Left lung (tissue), 10 donors: ENCODE measurements around the gene PTOV1. TPM values are rescaled to one million over a fixed set of nuclear protein-coding genes. Genes with fewer than 3 reads are reported as not detected.
A peak's percentile ranks its signal among the peaks of the same experiment; 100 is the strongest.

Experiments used
- ATAC-seq: fragments of 200-7000 bp; cut with Tn5 transposase; one replicate; pipeline ENCODE4 v1.9.1; 2020; ENCODE audit warnings: moderate library complexity
- DNase-seq, 4 donors: peaks; one replicate each; pipeline ENCODE4 v3.0.0-alpha.2; 2013 to 2020
- H3K27ac ChIP-seq, 2 donors: fragments of 200-600 bp; sonication (generic) in 1 of 2; one replicate each; pipeline versions ENCODE4 v1.5.0 to v1.8.0; 2020 to 2021
- H3K27me3 ChIP-seq, 2 donors: fragments of 200-600 bp; sonication (generic) in 1 of 2; one replicate each; pipeline versions ENCODE4 v1.5.0 to v1.8.0; 2020 to 2021
- H3K36me3 ChIP-seq, 2 donors: fragments of 200-600 bp; sonication (generic) in 1 of 2; one replicate each; pipeline versions ENCODE4 v1.5.0 to v1.8.0; 2020 to 2021
- H3K4me1 ChIP-seq, 2 donors: fragments of 200-600 bp; one replicate each; pipeline ENCODE4 v1.8.0; 2021
- H3K4me3 ChIP-seq, 2 donors: fragments of 200-600 bp; sonication (generic) in 1 of 2; one replicate each; pipeline versions ENCODE4 v1.5.0 to v1.8.0; 2020 to 2021; ENCODE audit warnings: mild to moderate bottlenecking in 1 of 2
- H3K9me3 ChIP-seq, 2 donors: fragments of 200-600 bp; sonication (generic) in 1 of 2; one replicate each; pipeline versions ENCODE4 v1.5.0 to v1.8.0; 2020 to 2021
- CTCF ChIP-seq, 2 donors: fragments of 200-600 bp; sonication (generic) in 1 of 2; IDR thresholded peaks; one replicate each; pipeline versions ENCODE4 v1.5.0 to v1.8.0; 2021; ENCODE audit warnings: antibody characterized with exemption in 2 of 2
- intact Hi-C, 2 donors: fragments of 100-400 bp; cut with DNase I; formaldehyde crosslinking; loops; one replicate each; pipeline versions ENCODE4 v1.11.2 to v1.14.2; 2022
- polyA plus RNA-seq, 6 donors: library from polyadenylated mRNA; unstranded; fragments of 120-200 nt; gene quantifications; one replicate each; pipeline ENCODE4 v1.2.1, GENCODE V29; 2013; ENCODE audit not compliant: insufficient read length in 6 of 6
- total RNA-seq, 2 donors: library from RNA; stranded (reverse); fragmentation: NEBNext Ultra II Directional; extraction: Animal tissue kit (Norgen Biotek cat#: 25700); gene quantifications; one replicate each; pipeline ENCODE4 v1.2.1, GENCODE V29; 2021
- donor health status: DM: no; HTN: yes; CAD: no.
- donor health status: DM: no; HTN: no; CAD: no.

The PTOV1 gene
- total and polyA plus RNA-seq, 8 donors, result 96.0 to 320 (median 275) TPM

DNA sequence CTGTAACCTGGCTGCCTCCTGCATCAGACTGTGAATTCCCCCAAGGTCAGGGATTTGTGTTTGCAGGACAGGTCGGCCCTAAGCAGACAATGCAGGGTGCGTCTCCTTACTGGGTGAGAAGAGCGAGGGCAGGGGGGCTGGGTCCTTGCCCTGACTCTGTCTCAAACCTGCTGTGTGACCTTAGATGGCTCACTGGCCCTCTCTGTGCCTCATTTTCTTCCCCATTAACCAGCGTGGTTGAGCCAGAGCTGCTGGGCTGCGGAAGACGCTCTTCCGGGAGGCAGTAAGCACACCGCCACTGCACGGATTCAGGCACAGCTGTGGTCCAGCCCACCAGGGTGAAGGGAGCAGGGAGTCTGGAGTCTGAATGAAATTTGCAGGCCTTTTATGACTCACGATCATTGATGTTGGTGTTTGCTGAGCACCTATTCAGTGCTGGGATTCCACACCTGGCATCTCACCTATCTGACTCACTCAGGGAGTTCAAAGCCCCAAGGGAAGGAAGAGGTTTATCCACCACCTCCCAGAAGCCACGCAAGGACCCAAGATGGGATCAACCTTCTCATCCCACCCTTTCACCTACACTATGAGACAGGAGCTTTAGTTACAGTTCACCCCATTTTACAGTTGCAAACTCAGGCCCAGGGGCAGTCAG is 23.7 kb downstream of the PTOV1 start:
- peak overlapping the region in 1 of 2 donors; percentile 99 for H3K27ac ChIP-seq
- H3K4me3 ChIP-seq, result no peak overlapping the region
- DNase-seq (no peak), ATAC-seq (no peak)
- H3K9me3 ChIP-seq, result no peaks in the 10 kb centered on the region
- intact Hi-C loops, result no loop called here
- H3K36me3 ChIP-seq, result peaks cover 0 to 38% of the 10 kb centered on the region in 2 donors
- H3K27me3 ChIP-seq, result no peaks in the 10 kb centered on the region
- TF ChIP-seq CTCF (IDR thresholded peaks at IDR 0.05), result no peak
- peaks cover 2 to 50% of the 10 kb centered on the region in 2 donors for H3K4me1 ChIP-seq

- Histone ChIP-seq H3K36me3 (peaks cover 0 to 43% of the 10 kb centered on the region in 2 donors), H3K27me3 (no peaks in the 10 kb centered on the region), H3K4me1 (peaks cover 0 to 49% of the 10 kb centered on the region in 2 donors), H3K9me3 (no peaks in the 10 kb centered on the region), H3K4me3 (peak overlapping the region in 1 of 2 donors; percentile 82), H3K27ac (peak overlapping the region in 1 of 2 donors; percentile 99)
- intact Hi-C loops, result no loop called here
- DNase-seq, result no peak
- no peak for ATAC-seq
- no peak for TF ChIP-seq CTCF (IDR thresholded peaks at IDR 0.05)
Observed at GRCh38 chr19:49875177-49875576, 24.2 kb downstream of the PTOV1 start.

- H3K9me3 ChIP-seq, result no peaks in the 10 kb centered on the region
- no peak for TF ChIP-seq CTCF (IDR thresholded peaks at IDR 0.05)
- DNase-seq, result peak in 3 of 4 donors; percentile 62 to 90 (median 72)
- peaks cover 0 to 50% of the 10 kb centered on the region in 2 donors for H3K36me3 ChIP-seq
- intact Hi-C loops, result no loop called here
- peak overlapping the region; percentile 99 to 100 for H3K27ac ChIP-seq
- H3K4me1 ChIP-seq, result peaks cover 0 to 42% of the 10 kb centered on the region in 2 donors
- H3K27me3 ChIP-seq, result no peaks in the 10 kb centered on the region
- peak; percentile 5 for ATAC-seq
- H3K4me3 ChIP-seq, result peak overlapping the region; percentile 82
Observed at GRCh38 chr19:49875857-49876421, 25.0 kb downstream of the PTOV1 start.

DNA sequence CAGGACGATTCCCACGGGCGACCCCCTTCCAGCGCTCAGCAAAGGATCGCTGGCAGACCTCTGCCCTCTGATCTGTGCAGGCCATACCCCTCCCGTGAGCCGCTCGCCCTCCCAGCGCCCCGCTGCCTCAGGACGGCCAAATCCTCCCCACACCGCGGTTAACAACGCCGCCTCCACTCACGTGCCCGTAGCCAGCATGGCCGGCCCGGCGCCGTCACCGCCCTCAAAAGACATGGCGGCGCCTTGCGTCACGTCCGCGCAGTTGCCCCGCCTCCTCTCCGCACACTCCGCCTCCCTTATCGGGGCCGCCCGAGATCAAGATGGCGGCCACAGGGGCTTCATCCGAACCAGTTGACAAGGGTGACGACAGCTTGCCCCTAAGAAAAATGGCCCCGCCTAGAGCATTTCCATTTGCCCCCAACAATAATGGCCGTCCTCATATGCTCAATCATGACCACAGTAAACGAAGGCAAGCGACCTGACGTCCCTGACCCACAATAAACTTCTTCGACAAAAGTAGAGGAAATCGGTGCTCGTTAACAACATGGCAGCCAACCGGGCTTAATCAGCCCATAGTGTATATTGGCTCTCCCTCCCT is 25.6 kb downstream of the PTOV1 start:
- DNase-seq, result peak; percentile 98 to 100 (median 99)
- H3K9me3 ChIP-seq, result no peaks in the 10 kb centered on the region
- intact Hi-C loops, result no loop called here

More for the DNA sequence above, 25.6 kb downstream of the PTOV1 start:
- TF ChIP-seq CTCF (IDR thresholded peaks at IDR 0.05), result no peak
- Histone ChIP-seq H3K27ac (peak overlapping the region; percentile 99 to 100), H3K27me3 (no peaks in the 10 kb centered on the region), H3K4me1 (peaks cover 0 to 40% of the 10 kb centered on the region in 2 donors), H3K36me3 (peaks cover 0 to 50% of the 10 kb centered on the region in 2 donors), H3K4me3 (peak overlapping the region; percentile 82)
- peak; percentile 77 for ATAC-seq
